Neuron (in vitro differentiated cells): ENCODE measurements around the gene HDAC2.
A peak's percentile ranks its signal among the peaks of the same experiment; 100 is the strongest.
"Not testable (repeated sequence)": the region's sequence is repeated elsewhere in the genome, so short reads cannot be mapped to it uniquely, and the experiment has no call there.

Source experiments
- H2AFZ ChIP-seq: one replicate; pipeline ENCODE4 v1.6.1; 2013; ENCODE audit warnings: low read depth, mild to moderate bottlenecking, inconsistent platforms, low read length, moderate library complexity
- H3K27me3 ChIP-seq: one replicate; pipeline ENCODE4 v1.6.1; 2013; ENCODE audit warnings: low read length; ENCODE audit not compliant: insufficient read depth
- H3K36me3 ChIP-seq: one replicate; pipeline ENCODE4 v1.6.1; 2013; ENCODE audit warnings: low read length; ENCODE audit not compliant: insufficient read depth
- H3K4me1 ChIP-seq: one replicate; pipeline ENCODE4 v1.6.1; 2013; ENCODE audit warnings: low read length; ENCODE audit not compliant: insufficient read depth
- H3K4me3 ChIP-seq: 2 replicates; pipeline ENCODE4 v1.5.1; 2013; ENCODE audit warnings: mild to moderate bottlenecking, low read length, moderate library complexity
- H3K9me3 ChIP-seq: one replicate; pipeline ENCODE4 v1.6.1; 2013; ENCODE audit warnings: low read length

Gene HDAC2

DNA sequence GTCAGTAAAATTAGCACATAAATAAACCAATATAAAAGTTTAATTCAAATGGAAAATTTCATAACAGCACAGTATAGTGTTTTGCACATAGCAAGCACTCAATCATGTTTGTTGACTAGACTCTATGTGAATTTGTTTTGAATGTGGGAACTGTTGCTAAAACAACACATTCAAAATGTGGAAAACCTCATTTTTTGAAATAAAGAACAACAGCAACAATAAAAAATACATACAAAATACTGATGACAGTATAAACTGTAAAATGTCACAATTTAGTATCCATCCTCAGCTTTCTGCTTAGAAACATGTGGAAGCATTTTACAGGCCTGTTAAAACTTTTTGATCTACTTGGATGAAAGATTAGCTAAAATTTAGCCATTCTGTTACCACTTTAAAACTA, 47.4 kb downstream of the HDAC2 start:
- no peak overlapping the region for H2AFZ ChIP-seq
- H3K4me1 ChIP-seq = no peaks in the 10 kb centered on the region
- H3K36me3 ChIP-seq = no peaks in the 10 kb centered on the region
- H3K4me3 ChIP-seq = no peak overlapping the region
- no peaks in the 10 kb centered on the region for H3K9me3 ChIP-seq
- H3K27me3 ChIP-seq = no peaks in the 10 kb centered on the region

DNA sequence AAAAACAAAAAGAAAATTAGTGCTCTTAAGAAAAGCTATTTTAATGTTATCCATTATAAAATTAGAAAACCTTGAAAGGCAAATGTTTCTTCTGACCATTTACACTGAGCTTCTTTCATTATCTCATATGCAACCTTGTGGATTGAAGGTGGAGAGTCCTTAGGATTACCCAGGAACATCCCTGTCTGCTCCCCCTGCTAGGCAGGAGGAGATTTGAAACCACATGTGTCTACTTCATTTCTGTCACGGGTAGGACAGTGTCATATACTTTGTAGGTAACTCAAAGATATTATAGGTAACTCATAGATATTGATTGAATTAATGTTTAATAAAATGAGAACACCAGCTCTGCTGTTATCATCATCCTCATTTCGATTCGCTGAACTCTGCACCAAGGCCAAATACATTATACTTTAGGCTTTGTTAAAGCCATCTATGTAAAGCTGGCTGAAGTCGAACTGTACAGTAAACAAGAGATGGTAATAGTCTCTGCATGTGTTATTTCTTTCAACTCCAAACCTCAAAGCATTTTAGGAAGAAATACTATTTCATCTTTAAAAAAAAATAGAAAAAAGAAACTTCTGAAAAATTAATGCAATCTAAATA, 49.5 kb downstream of the HDAC2 start:
- no peaks in the 10 kb centered on the region for H3K9me3 ChIP-seq
- no peaks in the 10 kb centered on the region for H3K4me1 ChIP-seq

DNA sequence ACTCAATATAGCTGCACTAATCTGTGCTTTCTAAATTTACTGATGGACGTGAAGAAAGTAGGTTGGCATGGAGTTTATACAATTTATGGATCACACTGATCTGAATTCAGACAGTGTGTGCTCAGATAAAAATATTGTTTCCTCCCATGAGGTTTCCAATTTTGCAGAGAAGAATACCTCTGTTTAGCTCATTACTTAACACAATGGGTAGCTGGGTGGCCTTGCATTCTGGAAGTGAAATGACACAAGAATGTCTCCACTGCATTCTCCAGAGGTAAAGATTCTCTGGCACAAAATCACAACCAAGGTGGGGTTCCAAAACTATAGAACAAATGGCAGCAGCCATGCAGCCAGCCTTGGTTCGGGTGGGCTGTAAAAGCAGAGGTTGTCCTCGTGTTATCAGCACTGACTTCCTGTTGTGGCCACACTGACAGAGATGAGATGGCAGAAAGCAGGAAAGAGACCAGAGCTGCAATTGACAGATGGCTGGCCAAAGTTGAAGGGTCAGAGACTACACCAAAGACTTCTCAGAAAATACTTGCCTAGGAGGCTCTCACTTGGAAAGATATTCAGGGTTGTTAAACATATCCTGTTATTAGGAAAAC, 50.2 kb downstream of the HDAC2 start:
- Histone ChIP-seq H3K27me3 (no peaks in the 10 kb centered on the region), H3K9me3 (no peaks in the 10 kb centered on the region), H3K36me3 (no peaks in the 10 kb centered on the region)

More for the DNA sequence above, 49.5 kb downstream of the HDAC2 start:
- H3K27me3 ChIP-seq = no peaks in the 10 kb centered on the region
- H2AFZ ChIP-seq = peak overlapping the region; percentile 1
- H3K4me3 ChIP-seq = no peak overlapping the region
- no peaks in the 10 kb centered on the region for H3K36me3 ChIP-seq

DNA sequence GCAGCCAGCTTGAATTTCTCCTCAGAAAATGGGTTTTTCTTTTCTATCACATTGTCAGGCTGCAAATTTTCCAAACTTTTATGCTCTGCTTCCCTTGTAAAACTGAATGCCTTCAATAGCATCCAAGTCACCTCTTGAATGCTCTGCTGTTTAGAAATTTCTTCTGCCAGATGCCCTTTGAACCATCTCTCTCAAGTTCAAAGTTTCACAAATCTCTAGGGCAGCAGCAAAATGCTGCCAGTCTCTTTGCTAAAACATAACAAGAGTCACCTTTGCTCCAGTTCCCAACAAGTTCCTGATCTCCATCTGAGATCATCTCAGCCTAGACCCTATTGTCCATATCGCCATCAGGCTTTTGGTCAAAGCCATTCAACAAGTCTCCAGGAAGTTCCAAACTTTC, 60.7 kb downstream of the HDAC2 start:
- not testable (repeated sequence) for H3K27me3 ChIP-seq, H3K36me3 ChIP-seq, H3K9me3 ChIP-seq, H2AFZ ChIP-seq, H3K4me3 ChIP-seq, H3K4me1 ChIP-seq

More for the DNA sequence above, 50.2 kb downstream of the HDAC2 start:
- Histone ChIP-seq H3K4me1 (no peaks in the 10 kb centered on the region), H3K4me3 (no peak overlapping the region), H2AFZ (peak overlapping the region; percentile 1)

DNA sequence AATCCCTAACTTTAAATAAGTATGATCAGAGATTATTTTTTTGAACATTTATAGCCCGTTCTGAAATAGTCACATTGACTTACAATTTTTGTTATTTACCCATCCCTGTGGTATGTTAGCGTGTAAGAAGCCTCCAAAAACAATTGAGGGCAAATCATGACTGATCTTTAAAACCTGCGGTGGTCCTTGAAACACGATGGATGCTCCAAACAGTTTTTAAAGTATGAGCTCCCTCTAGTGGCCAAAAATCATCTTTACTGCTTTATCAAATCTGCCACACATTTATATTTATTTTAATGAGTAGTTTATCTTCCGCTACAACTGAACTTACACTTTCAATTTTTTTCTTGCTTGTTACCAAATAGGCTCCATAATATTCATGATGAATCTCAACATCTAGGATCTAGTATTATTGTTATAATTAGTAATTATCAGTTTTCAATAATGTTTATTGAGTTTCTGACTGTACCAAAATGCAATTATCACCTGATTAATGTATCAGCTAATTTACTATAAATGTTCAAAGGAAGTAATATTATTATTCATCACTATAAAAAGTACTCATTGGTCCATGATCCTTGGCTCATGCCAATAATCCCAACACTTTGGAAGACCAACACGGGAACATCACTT, 61.6 kb downstream of the HDAC2 start:
- no peaks in the 10 kb centered on the region for H3K36me3 ChIP-seq
- no peaks in the 10 kb centered on the region for H3K27me3 ChIP-seq
- H3K4me1 ChIP-seq = peaks cover 1% of the 10 kb centered on the region
- H2AFZ ChIP-seq = no peak overlapping the region
- peaks cover 5% of the 10 kb centered on the region for H3K9me3 ChIP-seq
- no peak overlapping the region for H3K4me3 ChIP-seq

DNA sequence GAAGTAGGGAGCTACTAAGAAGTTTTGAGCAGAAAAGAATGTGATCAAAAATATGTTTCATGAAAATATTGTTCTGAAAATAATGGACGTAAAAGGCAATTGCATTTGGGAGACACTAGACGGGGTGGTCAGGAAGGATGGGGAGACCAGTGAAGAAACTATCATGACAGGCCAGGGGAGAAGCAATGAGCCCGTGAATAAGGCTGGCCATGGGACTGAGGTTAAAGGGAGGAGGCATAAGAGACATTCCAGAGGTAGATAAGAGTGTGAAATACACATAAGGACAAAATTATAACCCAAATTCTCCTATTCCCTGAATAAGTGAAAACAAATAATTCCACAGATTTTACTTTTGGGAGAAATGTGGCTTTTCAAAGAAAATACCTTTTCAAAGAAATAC, 62.1 kb downstream of the HDAC2 start:
- Histone ChIP-seq H2AFZ (no peak overlapping the region), H3K4me1 (peaks cover 7% of the 10 kb centered on the region), H3K36me3 (no peaks in the 10 kb centered on the region), H3K9me3 (peaks cover 5% of the 10 kb centered on the region), H3K27me3 (no peaks in the 10 kb centered on the region), H3K4me3 (no peak overlapping the region)

DNA sequence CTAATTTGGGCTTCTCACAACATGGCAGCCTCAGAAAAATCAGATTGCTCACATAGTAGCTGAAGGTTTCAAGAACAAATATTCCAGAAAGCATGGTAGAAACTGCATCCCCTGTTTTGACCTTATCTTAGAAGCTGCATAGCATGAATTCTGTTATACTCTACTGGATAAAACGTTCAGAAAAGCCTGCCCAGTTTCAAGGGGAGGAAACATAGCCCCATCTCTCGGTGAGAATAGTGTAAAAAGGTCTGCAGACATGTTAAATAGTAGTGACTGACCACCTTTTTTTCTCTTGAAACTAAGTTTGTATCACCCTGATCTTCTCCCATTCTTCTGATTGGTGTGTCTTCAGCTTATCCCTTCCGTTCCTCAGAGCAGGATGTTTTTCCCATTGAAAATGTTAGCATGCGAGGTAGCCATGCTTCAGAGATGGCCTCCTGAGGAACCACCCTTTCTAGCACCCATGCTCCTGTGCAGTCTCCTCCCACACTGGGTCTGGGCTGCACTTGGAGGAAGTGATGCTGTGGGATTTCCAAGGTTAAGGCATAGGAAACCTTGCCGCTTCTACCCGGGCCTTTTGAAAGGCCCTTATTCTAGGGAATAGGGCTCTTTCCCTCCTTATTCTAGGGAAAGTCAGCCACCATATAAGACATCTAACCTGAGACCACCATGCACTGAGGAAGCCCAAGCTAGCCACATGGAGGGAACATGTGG, 63.7 kb downstream of the HDAC2 start:
- Histone ChIP-seq H3K36me3 (no peaks in the 10 kb centered on the region), H3K9me3 (peaks cover 5% of the 10 kb centered on the region), H3K27me3 (no peaks in the 10 kb centered on the region), H3K4me1 (peaks cover 7% of the 10 kb centered on the region), H2AFZ (no peak overlapping the region), H3K4me3 (no peak overlapping the region)

DNA sequence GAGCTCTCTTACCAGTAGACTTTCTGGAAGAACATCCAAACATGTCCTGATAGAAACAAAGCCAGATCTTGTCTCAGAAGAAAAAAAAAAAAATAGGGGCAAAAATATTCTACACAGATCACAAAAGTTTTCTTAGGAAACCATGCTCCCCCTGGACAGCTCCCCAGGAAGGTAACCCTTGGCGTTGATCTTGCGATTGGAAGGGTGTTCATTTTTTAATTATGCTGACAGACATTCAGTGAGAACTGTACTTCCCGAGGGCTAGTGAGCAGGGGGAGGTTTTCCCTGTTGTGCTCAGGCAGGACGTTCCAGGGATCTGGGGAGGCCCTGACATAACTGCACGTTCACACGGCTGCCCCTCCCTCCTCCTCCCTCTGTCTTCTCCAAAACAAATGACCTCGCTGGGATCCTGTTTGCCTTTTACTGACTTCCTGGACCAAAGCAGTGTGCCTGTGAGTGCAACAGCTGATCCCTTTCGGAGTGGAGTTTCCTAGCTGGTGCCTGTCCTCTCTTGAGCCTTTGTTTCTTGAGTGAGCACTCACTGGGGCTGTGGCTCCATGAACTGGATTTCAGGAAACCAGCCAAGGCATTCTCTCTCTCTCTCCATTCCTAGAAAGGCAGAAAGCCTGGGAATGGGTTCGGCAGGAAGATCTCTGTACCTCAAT, 67.2 kb downstream of the HDAC2 start:
- Histone ChIP-seq H3K4me3 (no peak overlapping the region), H3K36me3 (no peaks in the 10 kb centered on the region), H3K4me1 (peaks cover 7% of the 10 kb centered on the region), H3K9me3 (peaks cover 4% of the 10 kb centered on the region), H2AFZ (peak overlapping the region; percentile 2), H3K27me3 (no peaks in the 10 kb centered on the region)

DNA sequence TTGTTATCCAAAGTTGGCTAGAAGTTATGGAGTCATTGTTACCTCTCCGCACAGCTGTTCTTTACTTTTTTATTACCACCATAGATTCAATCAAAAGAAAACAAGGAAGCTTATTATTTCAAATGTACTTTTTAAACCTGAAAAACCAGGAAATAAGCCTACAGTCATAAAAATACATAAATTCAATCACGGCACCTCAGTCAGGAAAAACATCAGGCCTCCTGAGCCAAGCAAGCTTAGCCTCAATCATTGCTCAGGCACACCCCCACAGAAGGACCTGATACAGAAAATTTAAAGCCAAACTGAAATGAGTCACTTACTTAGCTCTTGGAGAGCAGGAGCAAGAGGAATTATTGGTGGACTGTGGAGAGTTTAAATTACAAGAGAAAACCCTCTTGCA, 69.5 kb downstream of the HDAC2 start:
- no peak overlapping the region for H2AFZ ChIP-seq
- no peak overlapping the region for H3K4me3 ChIP-seq
- peaks cover 4% of the 10 kb centered on the region for H3K9me3 ChIP-seq
- no peaks in the 10 kb centered on the region for H3K27me3 ChIP-seq
- no peaks in the 10 kb centered on the region for H3K36me3 ChIP-seq
- peaks cover 7% of the 10 kb centered on the region for H3K4me1 ChIP-seq

DNA sequence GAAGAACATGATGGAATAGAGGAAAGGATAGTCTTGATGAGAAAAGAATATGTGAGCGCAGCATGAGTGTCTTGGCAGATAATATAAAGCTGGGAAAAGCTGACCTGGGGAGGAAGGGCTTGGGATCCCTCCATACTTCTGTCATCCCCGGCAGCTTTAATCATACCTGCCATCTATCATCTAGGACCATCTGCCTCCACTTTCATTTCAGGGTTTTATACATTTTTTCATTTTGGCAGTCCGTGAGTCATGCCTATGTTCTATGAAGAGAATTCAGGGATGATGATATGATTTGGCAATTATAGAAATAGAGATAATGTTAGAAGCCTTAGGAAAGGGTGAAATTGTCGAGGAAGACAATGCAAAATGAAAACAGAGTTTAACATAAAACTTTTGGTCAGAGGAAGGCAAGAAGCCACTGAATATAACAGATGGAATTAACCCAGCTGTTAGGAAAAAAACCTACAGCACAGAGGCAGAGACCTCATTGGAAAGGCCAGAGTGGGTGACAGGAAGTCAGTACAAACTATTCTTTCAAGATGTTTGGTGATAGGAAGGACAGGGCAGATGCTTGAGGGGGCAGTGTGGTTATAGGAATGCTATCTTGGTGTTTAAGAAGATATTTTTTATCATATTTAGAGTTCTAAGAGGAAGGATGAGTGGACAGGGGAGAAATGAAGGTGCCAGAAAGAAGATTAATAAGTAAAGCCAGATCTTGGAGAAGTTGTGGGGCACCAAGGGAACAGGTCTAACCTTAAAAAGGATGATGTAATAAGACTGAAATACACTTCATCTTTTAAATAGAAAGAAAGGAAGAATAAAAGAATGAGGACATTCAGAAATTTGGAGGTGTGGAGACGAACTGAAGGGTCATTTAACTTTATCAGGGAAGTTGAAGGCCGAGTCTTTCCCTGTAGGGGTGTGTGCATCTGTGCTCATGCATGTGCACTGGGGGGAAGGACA, 76.0 kb downstream of the HDAC2 start:
- Histone ChIP-seq H3K36me3 (no peaks in the 10 kb centered on the region), H3K9me3 (no peaks in the 10 kb centered on the region), H3K4me3 (no peak overlapping the region), H3K27me3 (no peaks in the 10 kb centered on the region), H2AFZ (no peak overlapping the region), H3K4me1 (no peaks in the 10 kb centered on the region)

DNA sequence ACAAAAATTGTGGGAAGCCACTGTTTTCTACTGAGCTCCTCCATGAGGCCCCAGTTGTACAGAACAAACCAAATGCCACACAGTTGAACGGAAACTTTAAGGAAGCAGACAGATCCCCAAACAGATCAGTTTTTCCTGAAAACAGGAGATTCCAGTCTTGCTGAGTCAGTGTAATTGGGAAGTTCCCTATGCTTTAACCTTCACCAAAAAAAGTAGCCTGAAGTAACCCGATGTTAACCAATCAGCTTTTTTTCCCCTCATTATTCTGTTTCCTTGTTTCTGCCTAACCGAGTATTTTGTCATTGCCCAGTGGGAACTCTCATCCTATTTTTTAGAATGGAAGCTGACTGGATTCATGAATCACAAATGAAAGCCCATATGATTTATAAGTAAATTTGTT, 77.1 kb downstream of the HDAC2 start:
- no peaks in the 10 kb centered on the region for H3K27me3 ChIP-seq
- H3K4me1 ChIP-seq = no peaks in the 10 kb centered on the region
- H3K4me3 ChIP-seq = no peak overlapping the region
- H3K36me3 ChIP-seq = no peaks in the 10 kb centered on the region
- H3K9me3 ChIP-seq = no peaks in the 10 kb centered on the region
- no peak overlapping the region for H2AFZ ChIP-seq

DNA sequence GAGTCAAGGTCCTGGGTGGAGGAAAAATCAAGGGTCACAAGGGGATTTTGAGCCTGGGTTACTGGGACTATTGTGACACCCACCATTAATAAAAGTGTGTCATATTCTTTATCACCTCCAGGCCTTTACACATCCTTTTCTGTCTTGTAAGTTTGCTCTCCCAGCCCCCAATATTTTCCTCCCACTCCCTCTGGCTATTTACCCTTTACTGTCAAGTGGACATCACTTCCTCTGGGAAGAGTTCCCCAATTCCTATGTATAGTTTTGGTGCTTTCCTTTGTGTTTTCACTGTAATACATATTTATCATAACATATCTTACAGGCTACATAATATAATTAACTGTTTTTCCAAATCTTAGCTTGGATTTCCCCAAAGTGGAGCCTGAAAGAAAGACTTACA, 77.5 kb downstream of the HDAC2 start:
- no peaks in the 10 kb centered on the region for H3K36me3 ChIP-seq
- H3K27me3 ChIP-seq = no peaks in the 10 kb centered on the region
- H2AFZ ChIP-seq = no peak overlapping the region
- no peak overlapping the region for H3K4me3 ChIP-seq
- H3K4me1 ChIP-seq = no peaks in the 10 kb centered on the region
- H3K9me3 ChIP-seq = peaks cover under 1% of the 10 kb centered on the region
